CD4-positive, alpha-beta T cell treated with Interleukin-6 for 4 hours (primary cell): ENCODE results near the gene RAB43.
"Not testable (repeated sequence)": the region's sequence is repeated elsewhere in the genome, so short reads cannot be mapped to it uniquely, and the experiment has no call there.

Experiments used
- DNase-seq: peaks from one replicate; pipeline ENCODE4 v3.0.0-alpha.2; 2020; ENCODE audit warnings: mixed read lengths

The RAB43 gene

GRCh38 chr3:129121016-129121791, 400 bp downstream of the RAB43 start:
- DNase-seq, result peak; percentile 53

DNA sequence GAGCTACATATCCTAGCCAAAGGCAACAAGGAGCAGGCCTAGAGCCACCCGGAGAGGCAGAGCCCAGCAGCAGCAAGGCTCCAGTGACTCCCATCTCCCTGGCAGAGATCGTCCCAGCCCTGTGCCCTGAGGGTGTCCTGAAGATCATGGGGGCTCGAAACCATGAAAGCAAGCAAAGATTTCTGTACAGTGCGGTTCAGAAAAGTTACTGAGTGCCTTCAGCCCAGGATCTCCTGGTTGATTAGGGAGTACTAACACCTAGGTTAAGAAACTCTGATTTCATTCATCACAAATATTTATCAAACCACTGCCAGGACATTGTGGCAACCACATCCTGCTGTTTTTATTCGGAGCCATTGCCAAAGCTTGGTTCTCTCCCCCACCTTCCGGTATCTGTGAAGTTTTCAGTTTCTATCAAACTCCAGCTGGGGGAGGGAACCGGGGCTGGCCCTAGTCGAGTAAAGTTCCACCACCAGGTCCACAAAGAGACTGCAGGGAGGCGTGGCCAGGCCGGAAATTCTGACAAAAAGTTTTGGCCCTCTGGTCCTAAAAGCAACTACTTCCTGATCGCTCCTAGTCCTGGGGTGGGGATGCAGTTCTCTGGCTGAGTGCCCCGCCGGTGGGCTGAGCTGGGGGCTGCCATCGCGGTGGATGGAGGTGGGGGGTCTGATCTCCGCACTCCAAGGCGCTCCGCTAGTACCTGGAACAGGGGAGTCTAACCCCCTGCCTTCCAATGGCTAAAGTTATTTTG, 1.2 kb downstream of the RAB43 start:
- DNase-seq, result peak; percentile 94

DNA sequence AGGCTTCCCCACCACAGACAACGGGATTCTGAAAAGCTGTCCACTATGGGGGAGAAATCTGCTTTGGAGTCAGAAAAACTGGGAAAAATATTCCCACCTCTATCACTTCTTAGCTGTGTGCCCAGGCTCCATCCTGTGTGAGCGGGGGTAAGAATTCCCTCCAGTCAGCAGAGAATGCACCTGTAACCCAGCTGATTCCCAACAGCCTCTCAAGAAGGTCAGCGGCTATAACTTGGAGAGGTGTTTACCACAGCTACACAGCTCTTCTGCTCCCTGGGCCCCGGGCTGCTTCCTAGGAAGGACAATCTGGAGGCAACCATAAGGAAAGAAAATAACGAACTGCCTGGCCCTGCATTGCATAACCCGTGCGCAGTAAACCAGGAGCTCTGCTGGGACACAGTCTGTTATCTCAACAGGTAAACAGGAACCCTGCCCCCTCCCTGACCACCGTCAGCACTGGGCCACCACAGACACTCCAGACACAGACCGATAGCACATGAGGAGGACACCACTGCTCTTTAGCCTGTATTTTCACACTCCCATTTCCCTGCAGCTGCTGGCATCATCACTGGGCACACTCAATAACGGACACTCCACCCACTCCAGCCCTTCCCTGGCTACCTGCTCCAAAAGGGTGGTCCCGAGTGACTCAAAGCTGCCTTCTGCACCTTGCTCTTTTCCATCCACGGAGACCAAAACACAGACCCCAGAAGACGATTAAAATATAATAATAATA, 2.1 kb downstream of the RAB43 start:
- peak; percentile 43 for DNase-seq

DNA sequence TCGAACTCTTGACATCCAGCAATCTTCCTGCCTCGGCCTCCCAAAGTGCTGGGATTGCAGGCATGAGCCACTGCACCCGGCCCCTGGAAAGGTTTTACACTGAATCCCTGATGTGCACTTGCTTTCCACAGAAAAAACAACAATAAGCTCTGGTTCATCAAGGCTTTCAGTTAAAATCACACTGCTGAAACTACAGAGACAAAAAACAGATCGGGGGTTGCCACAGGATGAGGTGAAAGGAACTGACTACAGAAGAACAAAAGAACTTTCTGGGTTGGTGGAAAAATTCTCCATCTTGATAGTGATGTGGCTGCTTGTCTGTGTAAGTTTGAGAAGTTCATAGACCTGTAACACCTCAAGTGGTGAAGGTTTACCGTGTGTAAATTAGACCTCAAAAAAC, 2.9 kb downstream of the RAB43 start:
- peak; percentile 64 for DNase-seq

DNA sequence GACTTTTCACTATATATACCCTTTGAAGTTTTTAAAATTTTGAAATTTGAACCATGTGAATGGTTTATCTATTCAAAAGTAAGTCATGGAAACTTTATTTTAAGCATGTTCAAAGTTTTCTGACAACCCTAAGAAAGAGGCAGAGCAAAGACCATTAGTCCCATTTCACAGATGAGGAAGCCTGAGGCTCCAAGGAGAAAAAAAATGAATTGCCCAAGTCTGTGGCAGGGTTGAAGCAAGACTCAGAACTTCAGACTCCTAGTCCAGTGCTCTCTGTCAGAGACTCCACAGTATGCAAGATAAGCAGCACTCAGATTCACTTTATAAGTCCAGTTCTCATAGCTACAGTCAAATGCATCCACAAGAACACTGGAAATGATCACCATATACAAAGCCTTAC, 4.5 kb downstream of the RAB43 start:
- DNase-seq, result no peak

DNA sequence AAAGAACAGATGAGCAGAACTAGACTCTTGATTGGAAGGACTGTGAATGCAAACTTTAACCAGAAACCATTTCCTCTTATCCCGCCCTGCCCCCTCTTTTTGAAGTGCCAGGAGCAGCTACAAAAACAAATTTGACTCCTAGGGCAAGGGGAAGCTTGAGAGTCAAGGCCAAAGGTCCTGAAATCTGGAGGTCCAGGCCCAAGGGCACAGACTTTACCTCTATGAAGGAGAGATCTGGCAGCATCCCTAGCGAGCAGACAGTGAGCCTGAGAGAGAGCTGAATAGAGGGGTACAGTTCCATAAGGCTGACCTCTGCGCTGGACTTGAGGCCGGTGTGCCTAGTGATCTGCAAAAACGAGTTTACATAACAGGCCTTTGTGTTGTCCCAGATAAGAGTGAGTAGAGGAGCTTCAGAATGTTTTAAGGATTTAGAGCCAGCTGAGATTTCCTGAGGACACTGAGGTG, 5.1 kb downstream of the RAB43 start:
- peak; percentile 67 for DNase-seq

- no peak for DNase-seq
Measured at GRCh38 chr3:129114455-129114854, 7.1 kb downstream of the RAB43 start.

GRCh38 chr3:129112308-129113052, 9.1 kb downstream of the RAB43 start:
- DNase-seq, result peak; percentile 43

DNA sequence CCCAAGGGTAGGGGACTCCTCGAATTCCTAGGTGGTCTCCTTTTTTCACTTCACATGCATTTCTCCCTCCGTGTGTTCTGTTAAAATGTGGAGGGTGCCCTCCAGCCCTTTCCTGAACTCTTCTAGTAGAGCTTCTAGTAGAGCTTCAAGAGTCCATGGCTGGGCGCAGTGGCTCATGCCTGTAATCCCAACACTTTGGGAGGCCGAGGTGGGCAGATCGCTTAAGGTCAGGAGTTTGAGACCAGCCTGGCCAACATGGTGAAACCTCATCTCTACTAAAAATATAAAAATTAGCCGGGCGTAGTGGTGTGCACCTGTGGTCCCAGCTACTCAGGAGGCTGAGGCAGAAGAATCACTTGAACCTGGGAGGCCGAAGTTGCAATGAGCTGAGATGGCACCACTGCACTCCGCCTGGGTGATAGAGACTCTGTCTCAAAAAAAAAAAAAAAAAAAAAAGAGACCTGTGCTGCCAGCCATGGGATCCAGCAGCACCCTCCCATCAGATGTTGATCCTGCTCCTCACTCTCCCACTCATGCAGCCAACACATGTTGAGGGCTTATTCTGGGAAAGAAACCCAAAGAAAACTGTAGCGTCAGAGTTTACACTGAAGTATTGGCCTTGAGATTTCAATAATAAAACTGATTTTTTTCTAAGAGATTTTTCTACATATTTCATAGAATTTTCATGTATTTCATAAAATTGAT, 10.4 kb downstream of the RAB43 start:
- not testable (repeated sequence) for DNase-seq

DNA sequence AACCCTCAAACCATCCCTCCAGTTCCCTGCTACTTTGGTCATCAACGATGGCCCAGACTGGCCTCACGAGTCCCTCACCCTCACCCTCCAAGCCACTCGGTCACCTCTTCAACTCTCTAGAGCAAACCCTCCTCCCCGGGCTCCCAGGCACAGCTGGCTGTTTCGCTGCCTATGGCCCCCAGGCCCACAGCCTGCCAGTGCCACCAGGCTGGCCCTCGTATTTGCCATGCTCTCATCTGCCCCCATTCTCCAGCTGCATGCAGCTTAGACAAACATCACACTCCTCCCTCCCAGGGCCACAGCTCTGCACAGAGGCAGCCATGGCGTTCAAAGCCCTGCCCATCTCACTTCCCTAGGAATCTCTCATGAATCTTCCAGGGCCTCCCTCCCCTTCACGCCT, 13.8 kb downstream of the RAB43 start:
- DNase-seq, result no peak

DNA sequence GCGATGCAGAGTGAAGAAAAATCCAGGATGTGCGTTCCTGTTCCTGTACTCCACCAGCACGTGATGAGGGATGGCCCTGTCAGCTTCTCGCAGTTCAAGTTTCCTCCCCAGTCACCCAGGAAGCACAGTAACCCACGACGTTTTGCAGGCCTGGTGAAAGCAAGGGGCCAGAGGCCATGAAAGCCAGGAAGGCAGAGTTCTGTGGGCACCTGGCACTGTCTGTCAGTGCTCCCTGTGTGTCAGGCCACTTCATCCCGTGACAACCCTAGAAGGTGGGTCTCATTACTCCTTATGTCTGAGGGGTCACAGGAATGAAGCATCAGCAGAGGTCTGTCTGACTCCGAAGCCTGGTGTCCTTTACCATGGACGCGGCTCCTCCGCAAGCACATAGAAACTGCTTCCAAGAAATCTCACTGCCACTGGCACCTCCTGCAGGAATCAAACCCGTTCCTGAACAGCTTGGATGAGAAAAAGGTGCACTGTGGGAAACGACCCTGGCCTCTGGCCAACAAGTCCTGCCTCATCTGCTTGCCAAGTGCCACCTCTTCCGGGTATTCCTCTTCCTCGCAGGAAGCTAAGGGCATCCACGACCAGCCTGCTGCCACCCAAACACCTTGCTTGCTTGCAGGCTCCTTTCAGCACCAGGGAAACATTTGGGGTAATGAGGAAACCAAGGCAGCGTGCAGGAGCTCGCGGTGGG, 14.6 kb downstream of the RAB43 start:
- DNase-seq, result no peak

- DNase-seq, result no peak
Measured at GRCh38 chr3:129106320-129106719, 15.3 kb downstream of the RAB43 start.

GRCh38 chr3:129105862-129106261, 15.7 kb downstream of the RAB43 start:
- no peak for DNase-seq

- DNase-seq, result no peak
Measured at GRCh38 chr3:129104498-129105079, 17.0 kb downstream of the RAB43 start.

DNA sequence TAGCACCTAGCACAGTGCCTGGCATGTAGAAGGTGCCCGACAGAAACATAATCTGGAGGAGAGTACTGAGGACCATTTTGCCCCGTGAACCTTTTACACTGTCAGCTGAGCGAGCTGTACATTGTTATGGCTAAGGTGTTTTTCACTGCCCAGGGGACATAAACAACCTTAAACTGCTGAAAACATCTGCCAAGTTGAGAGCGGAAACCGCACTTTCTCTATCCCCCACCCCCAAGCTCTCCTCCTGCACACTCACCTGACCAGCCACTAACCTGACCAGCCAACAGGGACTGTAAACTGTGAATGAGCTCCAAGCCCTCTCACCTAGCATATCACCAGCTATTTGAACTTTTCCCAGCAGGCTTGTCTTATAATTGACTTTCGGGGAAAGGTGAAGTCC, 17.6 kb downstream of the RAB43 start:
- no peak for DNase-seq

DNA sequence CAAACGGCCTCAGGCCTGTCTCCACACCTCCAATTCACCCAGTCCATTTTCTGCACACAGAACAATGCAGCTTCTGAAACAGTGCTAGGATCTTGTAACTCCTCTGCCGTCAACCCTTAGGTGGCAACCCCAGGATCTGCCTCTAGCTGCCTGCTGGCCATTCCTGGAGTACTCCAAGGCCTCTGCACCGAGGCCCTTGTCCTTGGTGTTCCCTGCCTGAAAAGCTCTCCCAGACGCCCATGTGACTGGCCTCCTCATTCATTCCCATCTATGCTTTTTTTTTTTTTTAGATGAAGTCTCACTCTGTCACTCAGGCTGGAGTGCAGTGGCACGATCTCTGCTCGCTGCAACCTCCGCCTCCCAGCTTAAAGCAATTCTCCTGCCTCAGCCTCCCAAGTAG, 18.3 kb downstream of the RAB43 start:
- DNase-seq, result no peak

- no peak for DNase-seq
Measured at GRCh38 chr3:129101370-129102138, 20.1 kb downstream of the RAB43 start.

GRCh38 chr3:129100274-129100673, 21.3 kb downstream of the RAB43 start:
- no peak for DNase-seq

DNA sequence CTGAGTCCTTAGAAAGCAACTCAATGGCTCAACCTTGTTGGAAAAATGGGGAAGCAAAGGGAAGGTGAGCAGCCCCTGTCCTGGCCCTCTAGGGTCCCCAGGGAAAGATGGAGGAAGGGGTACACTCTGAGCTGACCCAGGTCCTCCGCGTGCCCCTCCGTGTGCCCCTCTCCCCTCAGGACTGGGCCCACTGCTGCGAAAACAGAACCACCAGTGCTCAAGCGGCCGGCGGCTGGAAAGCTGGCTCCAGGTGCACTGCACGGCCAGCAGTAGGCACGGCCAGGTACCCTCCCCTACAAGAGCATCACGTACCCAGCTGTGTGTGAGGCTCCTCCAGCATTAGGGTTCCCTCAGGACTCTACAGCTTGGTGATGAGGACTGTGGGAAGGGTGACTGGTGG, 26.3 kb downstream of the RAB43 start:
- DNase-seq, result no peak

- not testable (repeated sequence) for DNase-seq
Measured at GRCh38 chr3:129088312-129088711, 33.3 kb downstream of the RAB43 start.
